ENCODE measurements around the gene COL23A1. TPM values are rescaled to one million over a fixed set of nuclear protein-coding genes. Genes with fewer than 3 reads are reported as not detected.

Gene COL23A1
- total and polyA plus RNA-seq, 2 of the 8 experiments (the other 6 are each of a cell fraction or from before 2014, with no cell fraction given): 3.1 to 4.7 TPM

DNA sequence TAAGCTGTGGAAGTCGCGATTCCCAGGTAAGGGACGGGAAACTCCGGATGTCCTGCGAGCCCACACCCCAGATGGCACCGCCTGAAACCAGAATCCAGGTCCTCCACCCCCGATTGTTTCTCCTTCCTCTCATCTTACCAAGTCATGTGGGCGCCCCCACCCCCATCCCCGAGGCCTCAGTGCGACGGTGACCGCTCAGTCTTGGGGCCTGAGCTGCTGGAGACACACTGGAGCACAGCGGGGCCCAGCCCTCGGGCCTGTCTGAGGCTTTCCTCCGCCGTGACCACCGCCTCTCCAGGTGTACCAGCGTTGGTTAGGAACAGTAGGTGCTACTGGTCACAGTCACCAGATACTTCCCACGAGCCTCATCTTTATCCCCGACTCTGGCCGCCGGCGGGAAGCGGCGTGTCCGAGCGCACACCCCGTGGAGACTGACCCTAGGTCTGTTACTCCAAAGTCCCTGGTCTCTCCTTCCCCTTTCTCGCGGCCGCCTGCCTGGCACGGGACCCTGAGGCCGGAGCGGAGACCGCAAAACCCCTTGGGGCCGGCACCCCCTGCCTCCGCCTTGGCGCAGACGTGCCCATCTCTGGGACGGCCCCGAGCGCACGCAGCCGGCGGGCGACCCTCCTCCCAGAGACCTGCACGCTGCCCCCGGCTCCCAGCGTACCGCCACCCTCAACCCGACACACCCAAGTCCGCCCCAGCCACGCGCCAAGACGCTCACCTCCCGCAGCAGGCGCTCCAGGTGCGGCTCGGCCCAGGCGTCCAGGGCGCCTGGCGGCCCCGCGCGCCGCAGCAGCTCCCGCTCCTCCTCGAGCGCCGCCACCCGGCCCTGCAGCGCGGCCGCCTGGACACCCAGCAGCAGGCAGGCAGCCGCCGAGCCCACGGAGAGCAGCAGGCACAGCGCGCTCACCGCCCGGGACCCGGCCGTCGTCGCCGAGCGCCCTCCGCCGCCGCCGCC, 733 bp downstream of the COL23A1 start (continued):
- TF ChIP-seq, protein P1, sequence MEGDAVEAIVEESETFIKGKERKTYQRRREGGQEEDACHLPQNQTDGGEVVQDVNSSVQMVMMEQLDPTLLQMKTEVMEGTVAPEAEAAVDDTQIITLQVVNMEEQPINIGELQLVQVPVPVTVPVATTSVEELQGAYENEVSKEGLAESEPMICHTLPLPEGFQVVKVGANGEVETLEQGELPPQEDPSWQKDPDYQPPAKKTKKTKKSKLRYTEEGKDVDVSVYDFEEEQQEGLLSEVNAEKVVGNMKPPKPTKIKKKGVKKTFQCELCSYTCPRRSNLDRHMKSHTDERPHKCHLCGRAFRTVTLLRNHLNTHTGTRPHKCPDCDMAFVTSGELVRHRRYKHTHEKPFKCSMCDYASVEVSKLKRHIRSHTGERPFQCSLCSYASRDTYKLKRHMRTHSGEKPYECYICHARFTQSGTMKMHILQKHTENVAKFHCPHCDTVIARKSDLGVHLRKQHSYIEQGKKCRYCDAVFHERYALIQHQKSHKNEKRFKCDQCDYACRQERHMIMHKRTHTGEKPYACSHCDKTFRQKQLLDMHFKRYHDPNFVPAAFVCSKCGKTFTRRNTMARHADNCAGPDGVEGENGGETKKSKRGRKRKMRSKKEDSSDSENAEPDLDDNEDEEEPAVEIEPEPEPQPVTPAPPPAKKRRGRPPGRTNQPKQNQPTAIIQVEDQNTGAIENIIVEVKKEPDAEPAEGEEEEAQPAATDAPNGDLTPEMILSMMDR (IDR thresholded peaks at IDR 0.05; ENCODE audit: control extremely low read depth in 1 of 3, insufficient read depth in 1 of 3, low read depth in 1 of 3, low read length in 3 of 3): peak in 2 of 3 experiments; percentile 25 to 53; a peak in 3 of 4 replicates
- TF ChIP-seq SUZ12 (IDR thresholded peaks at IDR 0.05; ENCODE audit: low read length): peak; percentile 87
- TF ChIP-seq EGR1 (IDR thresholded peaks at IDR 0.05; ENCODE audit: borderline replicate concordance, low read depth, low read length): 0 out of 2 replicates have a peak, but pooled peaks have one; percentile 4
- TF ChIP-seq EZH2 (IDR thresholded peaks at IDR 0.05; ENCODE audit: low read depth, low read length, severe bottlenecking): peak; percentile 66
- TF ChIP-seq EP300 (IDR thresholded peaks at IDR 0.05; ENCODE audit: borderline replicate concordance in 1 of 2, low read depth in 2 of 2, low read length in 2 of 2): no peak
- 0 out of 2 replicates have a peak, but pooled peaks have one; percentile 23 for TF ChIP-seq TBP (IDR thresholded peaks at IDR 0.05; ENCODE audit: low read depth, low read length)
- TF ChIP-seq GABPA (IDR thresholded peaks at IDR 0.05; ENCODE audit: borderline replicate concordance, insufficient read depth, low read length): no peak
- TF ChIP-seq CHD2 (IDR thresholded peaks at IDR 0.05; ENCODE audit: low read length): no peak
- TF ChIP-seq CTBP2 (IDR thresholded peaks at IDR 0.05; ENCODE audit: borderline replicate concordance, insufficient read depth, insufficient read length, low read length): no peak
- TF ChIP-seq ATF3 (IDR thresholded peaks at IDR 0.05; ENCODE audit: insufficient read depth, low read depth, low read length): no peak
- no peak for TF ChIP-seq HDAC2 (IDR thresholded peaks at IDR 0.05; ENCODE audit: borderline replicate concordance in 1 of 2, low read depth in 2 of 2, low read length in 2 of 2)
- no peak for TF ChIP-seq RXRA (IDR thresholded peaks at IDR 0.05; ENCODE audit: insufficient read depth, low read depth, low read length)

Data from H1 (cell line).